ENCODE data around the gene ARHGEF9. TPM values are rescaled to one million over a fixed set of nuclear protein-coding genes. Genes with fewer than 3 reads are reported as not detected.
A peak's percentile ranks its signal among the peaks of the same experiment; 100 is the strongest.

Gene ARHGEF9
- total RNA-seq, 1 experiment from 2014 or later, result 8.0 TPM

DNA sequence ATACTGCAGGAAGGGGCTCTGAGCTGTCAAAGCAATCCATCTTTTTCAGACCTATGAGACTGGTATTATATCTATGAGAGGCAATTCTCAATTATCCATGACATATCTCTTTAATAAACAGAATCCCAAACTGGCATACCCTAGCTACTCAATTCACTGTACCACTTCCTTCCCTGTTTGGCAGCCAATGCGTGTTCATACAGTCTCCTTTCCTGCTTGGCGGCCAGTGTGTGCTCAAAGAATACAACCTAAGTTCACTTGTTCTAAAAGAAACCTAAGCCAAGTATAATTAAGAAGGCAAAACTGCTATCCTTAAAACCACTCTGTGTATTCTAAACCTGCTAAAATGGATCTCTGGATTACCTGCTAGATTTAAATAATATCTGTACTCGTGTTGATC lies 38.3 kb downstream of the ARHGEF9 start:
- no peak for DNase-seq (ENCODE audit: low spot score)

DNA sequence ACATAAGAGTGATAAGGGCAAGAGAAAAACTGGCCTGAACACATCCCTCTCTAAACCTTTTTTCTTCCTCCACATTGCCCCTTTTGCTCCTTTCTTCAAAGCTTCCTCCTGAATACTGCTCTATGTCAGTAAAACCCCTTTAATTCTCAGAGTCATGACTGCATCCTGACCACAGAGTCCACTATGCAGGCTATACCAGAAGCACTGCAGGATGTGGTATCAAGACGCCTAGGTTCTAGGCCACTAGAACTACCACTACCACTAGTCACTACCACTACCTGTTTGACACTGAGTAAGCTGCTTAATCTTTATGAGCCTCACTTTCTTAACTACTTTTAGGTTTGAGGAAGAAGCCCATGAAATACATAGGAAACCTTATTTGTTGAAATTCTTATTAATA lies 38.7 kb downstream of the ARHGEF9 start:
- no peak for DNase-seq (ENCODE audit: low spot score)

DNA sequence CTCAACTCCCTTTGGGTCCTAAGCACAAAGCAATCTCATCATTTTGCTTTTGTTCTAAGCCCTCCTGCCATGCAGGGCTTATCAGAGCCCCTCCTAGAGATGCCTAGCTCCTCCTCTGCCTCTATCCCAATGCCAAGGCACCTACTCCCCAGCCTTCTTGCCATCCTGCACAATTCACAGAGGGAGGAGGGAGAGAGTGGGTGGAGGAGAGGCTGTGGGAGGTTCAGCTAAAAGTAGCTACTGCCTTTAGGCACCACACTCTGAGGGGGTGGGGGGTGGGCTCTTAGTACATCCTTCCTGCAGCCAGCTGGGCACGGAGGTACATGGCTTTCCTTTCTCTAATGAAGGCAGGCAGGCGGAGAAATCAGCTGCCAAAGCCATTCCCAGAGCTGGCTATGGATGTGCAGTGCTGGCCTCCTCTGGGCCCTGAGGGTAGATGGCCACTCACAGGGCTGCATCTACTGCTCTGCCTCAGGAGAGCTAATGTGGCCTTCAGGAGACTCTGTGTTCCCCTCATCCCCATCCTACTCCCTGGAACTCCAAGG lies 40.1 kb downstream of the ARHGEF9 start:
- DNase-seq (ENCODE audit: low spot score), result no peak

DNA sequence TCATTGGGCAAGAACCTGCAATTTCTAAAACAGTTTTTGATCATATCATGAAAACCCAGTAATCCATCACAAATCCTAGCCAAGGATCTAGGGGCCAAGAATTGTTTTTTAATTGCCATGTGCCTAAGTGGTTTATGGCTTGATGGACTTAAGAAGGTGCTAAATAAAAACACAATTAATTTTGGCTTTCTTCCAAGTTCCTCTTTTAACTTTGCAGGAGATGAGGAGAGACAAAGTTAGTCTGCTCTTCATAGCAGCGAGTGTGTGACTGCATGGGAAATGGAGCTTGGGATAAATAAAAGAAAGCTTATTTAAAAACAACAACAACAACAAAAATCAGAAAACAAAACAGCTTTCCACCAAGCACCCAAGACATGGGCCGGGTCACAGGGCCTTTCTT lies 41.4 kb downstream of the ARHGEF9 start:
- no peak for DNase-seq (ENCODE audit: low spot score)

DNA sequence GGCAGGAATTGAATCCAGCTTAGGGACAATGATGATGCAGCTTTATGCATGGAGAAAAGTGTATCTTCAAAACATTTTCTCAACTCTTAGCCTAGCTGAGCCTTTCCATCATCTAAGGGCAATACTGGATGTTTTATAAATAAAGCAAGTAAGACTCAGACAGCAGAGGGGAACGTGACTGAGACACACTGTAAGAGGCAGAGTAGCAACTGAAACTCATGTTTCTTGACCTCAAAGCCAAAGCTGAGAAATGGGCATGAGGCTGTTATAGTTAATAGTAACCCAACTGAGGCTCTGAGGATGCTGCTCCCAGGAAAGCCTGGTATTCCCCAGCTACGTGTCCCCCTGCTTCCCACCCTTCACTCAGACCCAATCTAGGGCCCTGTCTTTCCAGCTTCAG lies 44.6 kb downstream of the ARHGEF9 start:
- DNase-seq (ENCODE audit: low spot score), result no peak

DNA sequence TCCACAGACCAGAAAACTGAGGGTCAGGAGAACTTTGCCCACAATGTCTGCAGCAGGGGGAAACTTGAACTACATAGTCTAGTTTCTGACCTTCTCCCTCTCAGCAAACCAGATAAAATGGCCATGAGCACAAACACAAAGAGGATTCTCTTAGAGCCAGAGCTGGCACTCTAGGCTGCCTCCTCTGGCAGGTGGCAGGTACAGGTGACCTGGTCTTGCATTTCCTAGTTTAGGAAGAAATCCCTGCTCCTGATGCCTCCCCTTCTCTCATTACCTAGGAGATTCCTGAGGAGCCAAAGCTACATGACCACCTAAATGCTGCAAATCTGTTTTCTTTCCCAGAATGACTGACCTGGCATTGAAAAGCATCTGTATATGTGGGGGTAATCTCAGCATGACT lies 45.1 kb downstream of the ARHGEF9 start:
- DNase-seq (ENCODE audit: low spot score), result no peak

DNA sequence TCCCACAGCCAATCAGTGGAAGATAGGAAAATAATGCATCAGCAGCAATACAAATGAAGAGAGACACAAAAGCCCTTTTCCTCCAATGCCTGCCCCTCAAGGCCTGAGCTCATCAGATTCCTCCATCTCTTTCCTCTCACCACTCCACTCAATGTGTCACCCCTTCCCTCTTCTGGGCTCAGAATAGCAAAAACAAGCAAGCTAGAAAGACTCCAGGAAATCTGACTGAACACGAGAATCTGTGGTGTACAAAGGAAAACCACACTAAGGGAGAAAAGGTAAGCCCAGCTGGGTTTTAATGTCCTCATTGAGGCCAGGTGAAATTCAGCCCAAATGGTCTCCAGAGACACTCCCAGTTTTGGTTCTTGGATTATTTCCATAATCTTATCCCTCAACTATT lies 46.3 kb downstream of the ARHGEF9 start:
- no peak for DNase-seq (ENCODE audit: low spot score)

DNA sequence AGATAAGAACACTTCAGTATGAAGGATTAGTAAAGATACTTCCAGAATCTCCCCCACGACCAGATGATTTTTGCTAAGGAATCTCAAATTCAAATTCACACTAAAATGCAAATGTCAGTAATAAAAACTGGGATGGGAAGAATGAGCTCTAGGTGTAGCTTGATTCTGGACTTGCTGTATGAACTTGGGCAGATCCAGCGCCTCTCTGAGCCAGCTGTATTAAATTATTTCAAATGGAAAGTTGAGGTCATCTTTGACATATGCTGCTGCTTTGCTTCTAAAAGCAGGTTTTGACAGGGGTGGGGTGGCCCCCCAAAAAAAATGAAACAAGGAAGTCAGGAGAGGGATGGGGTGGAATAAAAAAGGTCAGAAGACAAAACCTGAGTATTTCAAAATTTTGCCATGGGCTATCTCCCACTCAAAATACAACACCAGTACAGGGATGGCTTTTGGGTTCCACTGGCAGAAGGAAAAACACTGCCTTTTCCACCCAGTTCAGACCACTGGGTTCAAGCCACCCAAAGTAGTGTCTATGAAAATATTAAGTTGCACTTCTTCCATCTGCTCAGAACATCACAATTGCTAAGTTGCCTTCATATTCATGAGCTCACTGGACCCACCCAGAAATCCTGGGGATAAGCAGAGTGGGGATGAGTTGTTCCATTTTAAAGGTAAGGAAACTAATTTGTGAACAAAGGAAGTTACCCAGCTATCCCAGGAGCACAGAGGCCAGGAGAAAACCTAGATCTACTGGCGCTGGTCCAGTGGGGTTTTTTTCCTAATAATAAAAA lies 47.7 kb downstream of the ARHGEF9 start:
- DNase-seq (ENCODE audit: low spot score), result no peak

DNA sequence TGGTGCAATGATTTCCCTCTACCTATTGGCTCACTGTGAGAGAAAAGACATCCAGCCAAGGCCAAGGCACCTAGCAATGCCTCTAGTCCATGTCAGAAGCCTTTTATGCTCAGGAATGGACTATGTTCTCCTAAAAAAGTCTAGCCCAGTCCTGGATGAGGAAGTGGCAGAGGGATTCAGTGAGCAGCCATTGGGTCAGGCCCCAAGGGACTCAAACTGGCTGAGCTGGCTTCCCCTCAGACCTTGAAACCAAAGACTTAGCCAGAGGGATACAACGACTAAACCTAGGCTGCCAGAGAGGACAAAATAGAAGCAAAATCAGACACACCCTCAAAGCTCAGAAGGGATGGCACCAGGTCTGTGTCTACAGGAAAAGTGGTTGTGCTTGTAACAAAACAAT lies 49.1 kb downstream of the ARHGEF9 start:
- DNase-seq (ENCODE audit: low spot score), result no peak

DNA sequence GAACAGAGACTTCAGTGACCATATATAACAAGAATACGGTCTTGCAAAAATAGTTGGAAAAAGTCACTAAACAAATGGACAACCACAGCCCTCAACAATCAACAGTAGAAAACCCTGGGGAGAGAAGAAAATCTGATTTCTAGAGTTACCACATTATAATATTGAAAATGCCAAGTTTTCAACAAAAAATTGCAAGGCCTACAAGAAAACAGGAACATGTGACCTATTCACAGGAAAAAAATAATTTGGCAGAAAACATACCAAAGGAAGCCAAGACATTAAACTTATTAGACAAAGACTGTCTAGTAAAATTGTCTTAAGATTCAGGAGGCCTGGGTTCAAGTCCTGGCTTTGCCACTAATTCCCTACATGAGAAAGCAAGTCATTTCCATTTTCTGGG lies 64.7 kb downstream of the ARHGEF9 start:
- DNase-seq (ENCODE audit: low spot score), result no peak

DNA sequence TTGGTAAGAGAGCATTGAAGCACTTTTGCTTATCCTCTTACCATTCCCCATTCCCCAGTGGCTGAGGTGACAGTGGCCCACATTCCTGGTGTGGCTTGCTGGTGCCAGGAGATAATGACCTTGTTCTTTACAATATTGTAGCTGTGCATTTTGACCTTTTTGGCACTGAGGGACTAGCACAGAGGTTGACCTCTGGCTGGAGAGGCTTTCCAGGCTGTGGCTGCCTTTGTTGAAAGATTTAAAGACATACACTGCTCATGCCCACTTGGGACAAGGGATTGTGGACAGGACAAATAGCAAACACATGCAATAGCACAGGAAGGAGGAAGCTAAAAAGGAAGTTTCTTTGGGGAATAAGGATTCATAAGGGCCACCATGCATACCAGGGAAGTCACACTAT lies 65.4 kb downstream of the ARHGEF9 start:
- DNase-seq (ENCODE audit: low spot score), result no peak

DNA sequence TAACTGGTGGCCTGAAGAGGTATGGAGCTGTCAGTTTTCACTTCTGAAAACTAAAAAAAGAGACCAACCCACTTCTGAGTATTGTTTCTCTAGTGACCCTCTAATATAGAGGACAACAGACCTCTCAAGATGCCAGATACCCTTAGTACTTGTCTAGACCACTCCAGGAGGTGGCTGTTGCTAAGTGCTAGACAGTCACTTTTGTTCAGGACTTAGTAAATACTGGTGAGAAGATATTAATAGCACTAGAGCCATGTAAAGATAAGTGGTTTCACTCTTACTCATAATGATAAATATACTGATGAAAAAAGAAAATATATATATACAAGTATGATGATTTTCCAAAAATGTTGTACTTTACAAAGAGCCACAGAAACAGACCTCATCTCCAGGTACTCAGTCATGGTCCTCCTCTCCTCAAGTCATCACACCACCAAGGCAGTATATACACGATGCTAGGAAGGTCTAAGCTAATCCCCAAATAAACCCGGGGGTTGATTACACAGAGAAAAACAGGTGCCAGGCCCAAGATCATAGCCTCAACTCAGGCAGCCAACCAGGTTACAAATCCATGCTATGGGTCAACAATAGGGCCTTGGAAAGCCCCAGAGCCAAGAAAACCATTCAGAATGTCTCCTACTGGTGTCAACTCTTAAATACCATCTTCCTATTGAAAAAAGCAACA lies 66.9 kb downstream of the ARHGEF9 start:
- no peak for DNase-seq (ENCODE audit: low spot score)

DNA sequence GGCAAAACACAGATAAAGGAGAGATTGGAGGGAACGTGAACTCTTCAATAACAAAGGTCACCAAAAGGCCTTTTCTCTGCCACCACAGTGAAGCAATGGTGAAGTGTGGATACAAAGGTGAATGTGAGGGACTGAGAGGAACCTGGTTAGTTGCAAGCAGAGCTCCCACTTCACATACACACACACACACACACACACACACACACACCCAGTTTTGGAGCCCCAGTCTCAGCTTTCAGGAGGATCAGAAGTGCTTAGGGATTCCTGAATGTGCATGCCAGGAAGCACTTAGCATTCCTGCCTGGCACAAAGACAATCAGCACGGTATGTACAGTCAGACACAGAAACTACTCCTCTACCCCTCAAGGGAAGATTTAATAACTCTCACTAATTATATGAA lies 71.5 kb downstream of the ARHGEF9 start:
- DNase-seq (ENCODE audit: low spot score), result no peak

DNA sequence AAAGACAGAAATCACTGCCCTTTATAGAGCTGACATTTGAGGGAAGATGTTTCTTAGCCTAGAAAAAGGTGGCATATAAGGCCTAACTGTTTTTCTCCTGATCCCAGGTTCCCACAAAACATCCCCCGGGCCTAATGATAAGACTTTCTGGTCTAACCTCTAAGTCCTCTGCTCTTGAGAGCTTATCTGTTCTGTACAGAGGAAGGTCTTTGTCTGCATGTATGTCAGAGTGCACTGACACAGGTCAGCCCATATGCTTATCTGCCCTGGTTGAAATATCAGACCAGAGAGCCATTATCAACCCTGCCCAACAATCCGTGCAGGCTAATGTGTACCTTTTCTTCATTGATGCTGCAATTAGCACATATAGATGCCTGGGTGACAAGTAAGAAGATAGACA lies 76.2 kb downstream of the ARHGEF9 start:
- DNase-seq (ENCODE audit: low spot score), result no peak

DNA sequence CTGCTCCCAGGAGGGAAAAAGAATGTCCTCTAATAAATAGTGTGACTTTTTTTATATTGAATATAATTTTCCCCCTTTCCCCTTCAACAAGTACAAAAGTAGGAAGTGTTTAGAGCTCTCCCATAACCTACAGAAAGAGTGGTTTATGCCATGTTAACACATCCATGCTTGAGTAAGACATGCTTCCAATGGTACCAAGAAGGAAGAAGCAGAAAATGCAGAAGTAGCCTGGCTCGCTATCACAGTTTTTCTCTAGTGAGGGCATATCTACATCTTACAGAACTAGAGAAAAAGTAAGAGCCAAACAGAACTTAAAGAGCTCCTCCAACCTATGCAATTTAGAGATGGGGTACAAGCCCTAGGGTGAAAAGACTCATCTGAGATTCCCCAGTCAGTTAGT lies 82.5 kb downstream of the ARHGEF9 start:
- no peak for DNase-seq (ENCODE audit: low spot score)

DNA sequence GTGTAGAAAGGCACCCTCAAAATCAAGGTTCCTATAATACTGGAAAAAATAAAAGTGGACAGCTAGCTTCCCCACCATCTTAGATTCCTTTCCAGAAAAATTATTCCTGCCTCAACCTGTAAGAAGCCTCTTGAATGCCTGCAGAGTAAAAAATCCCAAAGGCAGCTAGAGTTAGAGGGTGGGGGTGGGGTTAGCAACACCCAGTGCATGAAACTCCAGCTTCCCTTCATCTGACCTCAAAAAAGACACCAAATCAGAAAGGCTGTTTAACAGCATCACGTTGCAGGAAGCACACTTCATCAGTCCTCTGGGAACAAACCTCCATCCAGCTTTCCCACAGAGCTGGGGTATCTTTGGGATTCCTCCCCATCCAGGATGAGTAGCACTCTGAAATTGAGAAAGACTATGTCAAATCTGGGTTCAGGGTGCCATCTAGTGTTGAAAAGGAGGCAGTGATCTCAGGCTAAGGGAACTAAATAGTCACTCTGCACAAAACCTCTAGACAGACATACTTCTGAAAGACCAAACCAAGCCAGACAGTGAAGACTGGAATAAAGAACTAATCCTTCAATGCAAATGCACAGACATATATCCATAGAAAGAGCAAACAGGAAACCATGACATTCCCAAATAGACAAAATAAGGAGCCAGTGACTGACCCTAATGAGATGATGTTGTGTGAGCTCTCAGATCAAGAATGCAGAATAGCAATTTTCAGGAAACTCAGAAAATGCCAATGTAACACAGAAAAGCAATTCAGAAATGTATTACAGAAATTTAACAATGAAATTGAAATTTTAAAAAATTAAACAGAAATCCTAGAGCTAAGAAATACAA lies 97.9 kb downstream of the ARHGEF9 start:
- DNase-seq (ENCODE audit: low spot score), result peak; percentile 39

DNA sequence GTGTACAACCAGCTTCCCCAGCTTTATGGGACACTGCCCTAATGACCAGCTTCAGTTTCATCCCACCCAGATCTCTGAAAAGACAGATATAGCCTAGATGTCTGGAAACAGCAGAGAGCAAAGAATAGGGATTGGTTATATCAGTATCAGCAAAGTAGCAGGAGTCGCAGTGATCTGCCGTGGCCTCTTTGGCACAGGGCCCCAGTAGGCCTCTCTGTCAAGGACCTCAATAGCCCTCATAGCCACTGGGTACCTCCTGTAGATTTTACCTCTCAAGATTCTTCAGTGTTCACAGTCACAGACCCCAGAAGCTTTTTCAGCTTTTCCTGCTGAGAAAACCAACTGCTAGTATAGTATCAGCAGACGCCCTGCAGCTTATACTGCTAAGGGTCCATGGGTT lies 104.6 kb downstream of the ARHGEF9 start:
- no peak for DNase-seq (ENCODE audit: low spot score)

DNA sequence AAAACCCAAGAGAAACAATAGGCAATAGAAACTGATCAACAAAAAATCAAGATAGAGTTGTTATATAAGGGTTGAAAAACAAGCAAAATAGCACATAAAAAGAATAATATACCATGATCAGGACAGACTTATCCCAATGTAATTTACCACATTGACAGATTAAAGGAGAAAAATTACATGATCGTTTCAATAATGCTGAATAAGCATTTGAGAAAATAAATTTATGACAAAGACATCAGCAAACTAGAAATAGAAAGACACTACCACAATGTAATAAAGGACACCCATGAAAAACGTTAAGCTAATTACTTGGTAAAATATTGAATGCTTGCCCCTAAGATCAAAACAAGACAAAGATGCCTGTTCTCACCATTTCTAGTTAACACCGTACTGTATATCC lies 105.6 kb downstream of the ARHGEF9 start:
- DNase-seq (ENCODE audit: low spot score), result no peak

DNA sequence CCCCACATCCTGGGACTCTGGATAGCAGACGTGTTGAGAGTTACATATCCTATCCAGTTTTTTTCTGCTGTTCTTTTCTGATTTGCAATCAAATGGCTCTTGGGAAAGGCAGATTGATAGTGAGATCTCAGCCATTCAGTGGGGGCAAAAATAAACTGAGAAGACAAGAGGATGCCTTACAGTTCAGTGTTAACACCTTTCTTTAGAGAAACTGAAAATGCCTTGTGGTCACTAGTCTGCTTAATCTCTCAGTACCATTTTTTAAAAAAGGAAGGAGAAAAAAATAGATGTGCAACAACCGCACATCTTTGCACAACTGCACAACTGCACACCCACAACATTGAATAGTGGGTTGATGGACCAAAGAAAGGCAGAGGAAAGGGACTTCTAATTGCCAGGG lies 109.3 kb downstream of the ARHGEF9 start:
- no peak for DNase-seq (ENCODE audit: low spot score)

DNA sequence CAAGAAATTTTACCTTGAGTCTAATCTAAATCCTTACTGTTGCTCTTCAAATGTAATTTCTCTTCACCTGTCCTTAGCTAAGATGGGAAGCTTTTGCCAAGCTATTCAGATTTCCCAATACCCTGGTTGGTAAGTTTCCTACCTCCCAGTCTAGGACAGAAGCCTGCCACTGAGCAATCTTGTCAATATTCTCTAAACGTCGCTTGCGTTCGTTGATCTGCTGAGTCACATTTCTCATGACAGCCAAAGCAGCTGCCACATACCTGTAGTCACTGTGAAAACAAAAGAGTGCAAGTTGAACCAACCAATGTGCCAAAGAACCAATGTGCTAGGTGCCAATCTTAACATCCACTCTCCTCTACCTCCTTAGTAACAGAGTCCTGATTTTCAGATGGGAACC lies 111.1 kb downstream of the ARHGEF9 start:
- no peak for DNase-seq (ENCODE audit: low spot score)

DNA sequence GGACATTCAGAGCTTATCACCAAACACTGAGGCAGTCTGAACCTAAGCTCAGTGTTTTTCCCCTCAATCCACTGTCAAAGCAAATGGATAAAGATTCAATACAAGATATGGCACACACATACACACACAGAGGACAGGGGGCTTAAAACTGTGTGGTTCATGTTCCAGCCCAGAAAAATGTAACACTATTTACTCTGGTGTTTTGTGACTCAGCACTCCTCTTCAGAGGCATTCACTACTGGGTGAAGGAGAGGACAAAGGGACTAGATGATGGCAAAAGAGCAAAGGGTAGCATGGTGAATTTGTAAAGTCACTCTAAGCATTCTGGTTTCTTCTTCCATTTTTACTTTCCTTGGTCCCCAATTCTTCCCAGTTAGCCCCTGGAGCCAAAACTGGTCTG lies 120.3 kb downstream of the ARHGEF9 start:
- DNase-seq (ENCODE audit: low spot score), result no peak

DNA sequence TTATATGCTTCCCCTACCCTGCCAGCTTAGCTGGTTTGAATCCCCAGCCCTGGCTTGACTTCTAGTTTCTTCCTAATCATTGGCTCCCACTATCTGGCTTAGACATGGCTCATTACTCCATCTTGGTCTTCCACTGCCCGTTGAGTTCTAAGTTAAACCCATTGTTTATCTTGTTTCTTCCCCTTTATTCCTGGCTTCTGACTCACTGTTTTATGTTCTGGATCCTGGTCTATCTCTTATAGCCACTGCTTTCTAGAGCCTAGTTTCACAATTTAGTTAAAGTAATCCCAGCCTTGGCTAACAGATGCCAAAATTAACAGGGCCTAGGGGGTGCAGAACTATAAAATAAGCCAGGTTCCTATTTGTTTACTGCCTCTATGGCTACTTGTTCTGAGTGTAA lies 120.9 kb downstream of the ARHGEF9 start:
- DNase-seq (ENCODE audit: low spot score), result no peak
